SK-N-SH treated with all-trans-retinoic acid at 6 μM for 48 hours (cell line): Measurements from ENCODE around the gene DNM1.
A peak's percentile ranks its signal among the peaks of the same experiment; 100 is the strongest.

Experiments
- ATAC-seq: fragments of 200-7000 bp; cut with Tn5 transposase; 3 replicates; pipeline ENCODE4 v1.9.1; 2020; ENCODE audit warnings: mild to moderate bottlenecking, moderate library complexity
- ARNTL ChIP-seq: fragments of 450-650 bp; formaldehyde crosslinking; IDR thresholded peaks from 2 replicates; pipeline ENCODE4 v1.5.0; 2020; ENCODE audit warnings: low read depth, mild to moderate bottlenecking, moderate library complexity, borderline replicate concordance
- BACH2 ChIP-seq: fragments of 250-450 bp; sonication (Bioruptor Pico); IDR thresholded peaks from 2 replicates; pipeline ENCODE4 v1.9.0; 2021; ENCODE audit warnings: mild to moderate bottlenecking, borderline replicate concordance
- CSDC2 ChIP-seq: fragments of 250-450 bp; sonication (Bioruptor Pico); IDR thresholded peaks from 2 replicates; pipeline ENCODE4 v1.5.0; 2020; ENCODE audit warnings: mild to moderate bottlenecking, moderate library complexity
- GLIS3 ChIP-seq: fragments of 250-450 bp; sonication (Bioruptor Pico); IDR thresholded peaks from 2 replicates; pipeline ENCODE4 v1.5.0; 2020; ENCODE audit warnings: mild to moderate bottlenecking, moderate library complexity
- ISL1 ChIP-seq: fragments of 250-450 bp; sonication (Bioruptor Pico); IDR thresholded peaks from 2 replicates; pipeline ENCODE4 v2.1.2; 2022; ENCODE audit warnings: mild to moderate bottlenecking, moderate library complexity
- OSR1 ChIP-seq: fragments of 250-450 bp; sonication (Bioruptor Pico); IDR thresholded peaks from 2 replicates; pipeline ENCODE4 v1.8.0; 2022; ENCODE audit warnings: moderate library complexity, mild to moderate bottlenecking, inconsistent platforms
- PPARA ChIP-seq: fragments of 250-450 bp; sonication (Bioruptor Pico); IDR thresholded peaks from 2 replicates; pipeline ENCODE4 v1.5.0; 2020; ENCODE audit warnings: mild to moderate bottlenecking, borderline replicate concordance
- RARB ChIP-seq: fragments of 250-450 bp; sonication (Bioruptor Pico); IDR thresholded peaks from 2 replicates; pipeline ENCODE4 v1.8.0; 2021; ENCODE audit warnings: mild to moderate bottlenecking, moderate library complexity
- TCF4 ChIP-seq: fragments of 250-450 bp; sonication (Bioruptor Pico); IDR thresholded peaks from 2 replicates; pipeline ENCODE4 v1.8.0; 2021; ENCODE audit warnings: mild to moderate bottlenecking, moderate library complexity, borderline replicate concordance
- TOX ChIP-seq: fragments of 250-450 bp; sonication (Bioruptor Pico); IDR thresholded peaks from 2 replicates; pipeline ENCODE4 v1.8.0; 2021; ENCODE audit warnings: mild to moderate bottlenecking, moderate library complexity, borderline replicate concordance
- ZFP3 ChIP-seq: fragments of 250-450 bp; sonication (Bioruptor Pico); IDR thresholded peaks from 2 replicates; pipeline ENCODE4 v1.5.0; 2020; ENCODE audit warnings: mild to moderate bottlenecking, moderate library complexity
- ZFP30 ChIP-seq: fragments of 450-650 bp; formaldehyde crosslinking; IDR thresholded peaks from 2 replicates; pipeline ENCODE4 v1.5.0; 2022; ENCODE audit warnings: mild to moderate bottlenecking, moderate library complexity
- ZNF565 ChIP-seq: fragments of 450-650 bp; formaldehyde crosslinking; conservative IDR thresholded peaks from 2 replicates; pipeline ENCODE4 v1.5.0; 2020; ENCODE audit warnings: low read depth, mild to moderate bottlenecking, moderate library complexity
- ZNF70 ChIP-seq: fragments of 450-650 bp; formaldehyde crosslinking; IDR thresholded peaks from 2 replicates; pipeline ENCODE4 v1.5.0; 2020; ENCODE audit warnings: mild to moderate bottlenecking, moderate library complexity
- ZNF8 ChIP-seq: fragments of 450-650 bp; formaldehyde crosslinking; IDR thresholded peaks from 2 replicates; pipeline ENCODE4 v1.5.0; 2020; ENCODE audit warnings: mild to moderate bottlenecking, moderate library complexity
- TF ChIP-seq, protein P1 (sequence below): fragments of 250-450 bp; sonication (Bioruptor Pico); IDR thresholded peaks from 2 replicates; pipeline ENCODE4 v1.5.0; 2020; ENCODE audit warnings: mild to moderate bottlenecking, moderate library complexity
- TF ChIP-seq, protein P2 (sequence below): fragments of 250-450 bp; sonication (Bioruptor Pico); IDR thresholded peaks from 2 replicates; pipeline ENCODE4 v1.5.1; 2020; ENCODE audit warnings: low read depth, mild to moderate bottlenecking, moderate library complexity
- TF ChIP-seq, protein P3 (sequence below): fragments of 250-450 bp; sonication (Bioruptor Pico); IDR thresholded peaks from 2 replicates; pipeline ENCODE4 v1.5.1; 2021; ENCODE audit warnings: mild to moderate bottlenecking, moderate library complexity
- TF ChIP-seq, protein P4 (sequence below): fragments of 250-450 bp; sonication (Bioruptor Pico); IDR thresholded peaks from 2 replicates; pipeline ENCODE4 v1.8.0; 2020; ENCODE audit warnings: mild to moderate bottlenecking, moderate library complexity, borderline replicate concordance
- TF ChIP-seq, protein P5 (sequence below): fragments of 250-450 bp; sonication (Bioruptor Pico); IDR thresholded peaks from 2 replicates; pipeline ENCODE4 v1.8.0; 2021; ENCODE audit warnings: low read depth, mild to moderate bottlenecking, moderate library complexity, borderline replicate concordance

Gene DNM1

DNA sequence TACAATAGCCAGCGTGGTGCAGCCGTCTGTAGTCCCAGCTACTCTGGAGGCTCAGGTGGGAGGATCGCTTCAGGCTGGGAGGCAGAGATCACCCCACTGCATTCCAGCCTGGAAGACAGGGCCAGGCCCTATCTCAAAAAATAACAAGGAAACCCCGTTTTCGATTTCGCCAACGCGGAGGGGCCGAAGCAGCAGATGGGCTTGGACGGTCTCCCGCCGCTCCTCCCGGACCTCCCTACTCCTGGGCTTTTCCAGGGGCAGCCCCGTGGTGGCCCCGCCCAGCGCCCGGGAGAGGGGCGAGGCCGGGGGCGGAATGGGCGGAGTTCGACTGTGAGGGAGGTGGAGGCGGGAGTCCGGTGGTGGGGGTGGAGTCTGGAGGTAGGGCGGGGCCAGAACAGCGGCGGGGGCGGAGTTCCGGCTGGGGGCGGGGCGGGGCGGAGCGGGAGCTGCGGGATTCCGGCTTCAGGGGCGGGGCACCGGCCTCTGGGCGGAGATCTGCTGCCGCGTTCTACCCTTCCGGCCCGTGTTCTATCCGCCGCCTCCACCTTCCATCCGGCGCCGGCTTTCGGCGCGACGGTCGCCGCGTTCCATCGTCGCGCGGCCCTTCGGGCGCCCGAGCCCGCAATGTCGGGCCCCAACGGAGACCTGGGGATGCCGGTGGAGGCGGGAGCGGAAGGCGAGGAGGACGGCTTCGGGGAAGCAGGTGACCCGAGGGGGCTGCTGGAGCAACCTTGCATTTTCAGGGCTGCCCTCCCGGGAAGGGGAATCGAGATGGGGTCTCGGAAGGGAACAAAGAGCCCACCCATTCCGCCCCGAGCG, 43.2 kb upstream of the DNM1 start, which contains the start of gene BBLN:
Gene BBLN, plus strand, starts transcription at position 482 of the 819 bp plus-strand sequence. Its CDS starts 143 bp downstream, at position 625.
- ATAC-seq = peak; percentile 90
- TF ChIP-seq OSR1 (CRISPR knock-in tag) (no peak), RARB (CRISPR knock-in tag) (no peak)

DNA sequence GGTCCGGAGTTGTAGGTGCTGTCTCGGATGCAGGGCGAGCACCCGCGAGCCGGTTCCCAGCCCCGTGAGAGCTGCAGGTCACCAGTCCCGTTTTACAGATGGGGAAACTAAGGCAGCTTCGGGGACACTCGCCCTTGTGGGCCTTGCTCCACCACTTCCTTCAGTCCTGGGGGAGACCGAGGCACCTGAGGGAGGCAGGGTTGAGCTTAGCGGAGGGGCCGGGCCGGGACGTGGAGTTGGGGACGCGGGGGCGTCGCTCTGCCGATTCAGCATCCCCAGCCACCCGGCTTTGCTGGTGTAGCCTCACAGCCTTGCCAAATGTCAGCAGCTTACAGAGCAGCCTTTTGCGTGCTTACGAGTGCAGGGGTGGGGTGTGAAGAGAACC, 42.6 kb upstream of the DNM1 start:
- TF ChIP-seq, protein P1, sequence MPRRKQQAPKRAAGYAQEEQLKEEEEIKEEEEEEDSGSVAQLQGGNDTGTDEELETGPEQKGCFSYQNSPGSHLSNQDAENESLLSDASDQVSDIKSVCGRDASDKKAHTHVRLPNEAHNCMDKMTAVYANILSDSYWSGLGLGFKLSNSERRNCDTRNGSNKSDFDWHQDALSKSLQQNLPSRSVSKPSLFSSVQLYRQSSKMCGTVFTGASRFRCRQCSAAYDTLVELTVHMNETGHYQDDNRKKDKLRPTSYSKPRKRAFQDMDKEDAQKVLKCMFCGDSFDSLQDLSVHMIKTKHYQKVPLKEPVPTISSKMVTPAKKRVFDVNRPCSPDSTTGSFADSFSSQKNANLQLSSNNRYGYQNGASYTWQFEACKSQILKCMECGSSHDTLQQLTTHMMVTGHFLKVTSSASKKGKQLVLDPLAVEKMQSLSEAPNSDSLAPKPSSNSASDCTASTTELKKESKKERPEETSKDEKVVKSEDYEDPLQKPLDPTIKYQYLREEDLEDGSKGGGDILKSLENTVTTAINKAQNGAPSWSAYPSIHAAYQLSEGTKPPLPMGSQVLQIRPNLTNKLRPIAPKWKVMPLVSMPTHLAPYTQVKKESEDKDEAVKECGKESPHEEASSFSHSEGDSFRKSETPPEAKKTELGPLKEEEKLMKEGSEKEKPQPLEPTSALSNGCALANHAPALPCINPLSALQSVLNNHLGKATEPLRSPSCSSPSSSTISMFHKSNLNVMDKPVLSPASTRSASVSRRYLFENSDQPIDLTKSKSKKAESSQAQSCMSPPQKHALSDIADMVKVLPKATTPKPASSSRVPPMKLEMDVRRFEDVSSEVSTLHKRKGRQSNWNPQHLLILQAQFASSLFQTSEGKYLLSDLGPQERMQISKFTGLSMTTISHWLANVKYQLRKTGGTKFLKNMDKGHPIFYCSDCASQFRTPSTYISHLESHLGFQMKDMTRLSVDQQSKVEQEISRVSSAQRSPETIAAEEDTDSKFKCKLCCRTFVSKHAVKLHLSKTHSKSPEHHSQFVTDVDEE (CRISPR knock-in tag) = no peak
- TF ChIP-seq, protein P2, sequence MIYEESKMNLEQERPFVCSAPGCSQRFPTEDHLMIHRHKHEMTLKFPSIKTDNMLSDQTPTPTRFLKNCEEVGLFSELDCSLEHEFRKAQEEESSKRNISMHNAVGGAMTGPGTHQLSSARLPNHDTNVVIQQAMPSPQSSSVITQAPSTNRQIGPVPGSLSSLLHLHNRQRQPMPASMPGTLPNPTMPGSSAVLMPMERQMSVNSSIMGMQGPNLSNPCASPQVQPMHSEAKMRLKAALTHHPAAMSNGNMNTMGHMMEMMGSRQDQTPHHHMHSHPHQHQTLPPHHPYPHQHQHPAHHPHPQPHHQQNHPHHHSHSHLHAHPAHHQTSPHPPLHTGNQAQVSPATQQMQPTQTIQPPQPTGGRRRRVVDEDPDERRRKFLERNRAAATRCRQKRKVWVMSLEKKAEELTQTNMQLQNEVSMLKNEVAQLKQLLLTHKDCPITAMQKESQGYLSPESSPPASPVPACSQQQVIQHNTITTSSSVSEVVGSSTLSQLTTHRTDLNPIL (CRISPR knock-in tag) = no peak
- TF ChIP-seq, protein P3, sequence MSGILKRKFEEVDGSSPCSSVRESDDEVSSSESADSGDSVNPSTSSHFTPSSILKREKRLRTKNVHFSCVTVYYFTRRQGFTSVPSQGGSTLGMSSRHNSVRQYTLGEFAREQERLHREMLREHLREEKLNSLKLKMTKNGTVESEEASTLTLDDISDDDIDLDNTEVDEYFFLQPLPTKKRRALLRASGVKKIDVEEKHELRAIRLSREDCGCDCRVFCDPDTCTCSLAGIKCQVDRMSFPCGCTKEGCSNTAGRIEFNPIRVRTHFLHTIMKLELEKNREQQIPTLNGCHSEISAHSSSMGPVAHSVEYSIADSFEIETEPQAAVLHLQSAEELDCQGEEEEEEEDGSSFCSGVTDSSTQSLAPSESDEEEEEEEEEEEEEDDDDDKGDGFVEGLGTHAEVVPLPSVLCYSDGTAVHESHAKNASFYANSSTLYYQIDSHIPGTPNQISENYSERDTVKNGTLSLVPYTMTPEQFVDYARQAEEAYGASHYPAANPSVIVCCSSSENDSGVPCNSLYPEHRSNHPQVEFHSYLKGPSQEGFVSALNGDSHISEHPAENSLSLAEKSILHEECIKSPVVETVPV (CRISPR knock-in tag) = no peak
- TF ChIP-seq, protein P4, sequence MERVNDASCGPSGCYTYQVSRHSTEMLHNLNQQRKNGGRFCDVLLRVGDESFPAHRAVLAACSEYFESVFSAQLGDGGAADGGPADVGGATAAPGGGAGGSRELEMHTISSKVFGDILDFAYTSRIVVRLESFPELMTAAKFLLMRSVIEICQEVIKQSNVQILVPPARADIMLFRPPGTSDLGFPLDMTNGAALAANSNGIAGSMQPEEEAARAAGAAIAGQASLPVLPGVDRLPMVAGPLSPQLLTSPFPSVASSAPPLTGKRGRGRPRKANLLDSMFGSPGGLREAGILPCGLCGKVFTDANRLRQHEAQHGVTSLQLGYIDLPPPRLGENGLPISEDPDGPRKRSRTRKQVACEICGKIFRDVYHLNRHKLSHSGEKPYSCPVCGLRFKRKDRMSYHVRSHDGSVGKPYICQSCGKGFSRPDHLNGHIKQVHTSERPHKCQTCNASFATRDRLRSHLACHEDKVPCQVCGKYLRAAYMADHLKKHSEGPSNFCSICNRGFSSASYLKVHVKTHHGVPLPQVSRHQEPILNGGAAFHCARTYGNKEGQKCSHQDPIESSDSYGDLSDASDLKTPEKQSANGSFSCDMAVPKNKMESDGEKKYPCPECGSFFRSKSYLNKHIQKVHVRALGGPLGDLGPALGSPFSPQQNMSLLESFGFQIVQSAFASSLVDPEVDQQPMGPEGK (CRISPR knock-in tag) = no peak
- TF ChIP-seq ZNF70 (no peak), BACH2 (CRISPR knock-in tag) (no peak), GLIS3 (CRISPR knock-in tag) (no peak), ZNF8 (CRISPR knock-in tag) (no peak), ARNTL (CRISPR knock-in tag) (no peak), ZNF565 (CRISPR knock-in tag) (no peak), ISL1 (CRISPR knock-in tag) (no peak)
- TF ChIP-seq, protein P5, sequence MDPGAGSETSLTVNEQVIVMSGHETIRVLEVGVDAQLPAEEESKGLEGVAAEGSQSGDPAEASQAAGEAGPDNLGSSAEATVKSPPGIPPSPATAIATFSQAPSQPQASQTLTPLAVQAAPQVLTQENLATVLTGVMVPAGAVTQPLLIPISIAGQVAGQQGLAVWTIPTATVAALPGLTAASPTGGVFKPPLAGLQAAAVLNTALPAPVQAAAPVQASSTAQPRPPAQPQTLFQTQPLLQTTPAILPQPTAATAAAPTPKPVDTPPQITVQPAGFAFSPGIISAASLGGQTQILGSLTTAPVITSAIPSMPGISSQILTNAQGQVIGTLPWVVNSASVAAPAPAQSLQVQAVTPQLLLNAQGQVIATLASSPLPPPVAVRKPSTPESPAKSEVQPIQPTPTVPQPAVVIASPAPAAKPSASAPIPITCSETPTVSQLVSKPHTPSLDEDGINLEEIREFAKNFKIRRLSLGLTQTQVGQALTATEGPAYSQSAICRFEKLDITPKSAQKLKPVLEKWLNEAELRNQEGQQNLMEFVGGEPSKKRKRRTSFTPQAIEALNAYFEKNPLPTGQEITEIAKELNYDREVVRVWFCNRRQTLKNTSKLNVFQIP = no peak
- ATAC-seq = peak; percentile 37

DNA sequence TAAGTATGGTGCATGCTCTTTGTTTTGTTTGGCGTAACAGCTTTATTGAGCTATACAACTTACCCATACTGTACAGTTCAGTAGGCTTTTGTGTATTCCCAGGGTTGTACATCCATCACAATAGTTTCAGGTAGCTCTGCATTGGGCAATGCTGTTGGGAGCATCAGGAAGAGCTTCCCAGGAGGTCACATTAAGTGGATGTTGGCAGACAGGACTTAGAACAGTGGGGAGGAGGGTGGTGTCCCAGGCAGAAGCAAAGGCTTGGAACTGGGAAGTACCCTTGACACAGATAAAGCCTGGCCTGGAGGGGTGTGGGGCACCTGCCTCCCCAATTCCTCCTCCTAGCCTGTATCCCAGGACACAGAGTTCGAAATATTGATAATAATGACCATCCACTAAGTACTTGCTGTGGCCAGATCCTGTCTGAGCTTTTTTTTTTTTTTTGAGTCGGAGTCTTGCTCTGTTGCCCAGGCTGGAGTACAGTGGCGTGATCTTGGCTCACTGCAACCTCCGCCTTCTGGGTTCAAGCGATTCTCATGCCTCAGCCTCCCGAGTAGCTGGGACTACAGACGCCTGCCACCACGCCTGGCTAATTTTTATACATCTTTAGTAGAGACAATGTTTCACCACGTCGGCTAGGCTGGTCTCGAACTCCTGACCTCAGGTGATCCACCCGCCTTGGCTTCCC, 41.8 kb upstream of the DNM1 start:
- TF ChIP-seq ARNTL (CRISPR knock-in tag) (no peak), ZFP3 (CRISPR knock-in tag) (no peak), GLIS3 (CRISPR knock-in tag) (no peak), TOX (no peak), ISL1 (CRISPR knock-in tag) (no peak), ZNF8 (CRISPR knock-in tag) (no peak), TCF4 (CRISPR knock-in tag) (no peak), BACH2 (CRISPR knock-in tag) (no peak), ZFP30 (no peak), PPARA (CRISPR knock-in tag) (no peak), CSDC2 (no peak), ZNF70 (no peak), OSR1 (CRISPR knock-in tag) (no peak)
- TF ChIP-seq, protein P3 (CRISPR knock-in tag) = no peak
- TF ChIP-seq, protein P2 (CRISPR knock-in tag) = no peak
- TF ChIP-seq, protein P4 (CRISPR knock-in tag) = no peak
- ATAC-seq = 0 out of 3 replicates have a peak, but pooled peaks have one; percentile 1
